Measurements from ENCODE around the gene SNUPN. TPM values are rescaled to one million over a fixed set of nuclear protein-coding genes. Genes with fewer than 3 reads are reported as not detected.

Gene SNUPN
- total RNA-seq, 2 donors from 2014 or later = 7.0 to 11.2 TPM

DNA sequence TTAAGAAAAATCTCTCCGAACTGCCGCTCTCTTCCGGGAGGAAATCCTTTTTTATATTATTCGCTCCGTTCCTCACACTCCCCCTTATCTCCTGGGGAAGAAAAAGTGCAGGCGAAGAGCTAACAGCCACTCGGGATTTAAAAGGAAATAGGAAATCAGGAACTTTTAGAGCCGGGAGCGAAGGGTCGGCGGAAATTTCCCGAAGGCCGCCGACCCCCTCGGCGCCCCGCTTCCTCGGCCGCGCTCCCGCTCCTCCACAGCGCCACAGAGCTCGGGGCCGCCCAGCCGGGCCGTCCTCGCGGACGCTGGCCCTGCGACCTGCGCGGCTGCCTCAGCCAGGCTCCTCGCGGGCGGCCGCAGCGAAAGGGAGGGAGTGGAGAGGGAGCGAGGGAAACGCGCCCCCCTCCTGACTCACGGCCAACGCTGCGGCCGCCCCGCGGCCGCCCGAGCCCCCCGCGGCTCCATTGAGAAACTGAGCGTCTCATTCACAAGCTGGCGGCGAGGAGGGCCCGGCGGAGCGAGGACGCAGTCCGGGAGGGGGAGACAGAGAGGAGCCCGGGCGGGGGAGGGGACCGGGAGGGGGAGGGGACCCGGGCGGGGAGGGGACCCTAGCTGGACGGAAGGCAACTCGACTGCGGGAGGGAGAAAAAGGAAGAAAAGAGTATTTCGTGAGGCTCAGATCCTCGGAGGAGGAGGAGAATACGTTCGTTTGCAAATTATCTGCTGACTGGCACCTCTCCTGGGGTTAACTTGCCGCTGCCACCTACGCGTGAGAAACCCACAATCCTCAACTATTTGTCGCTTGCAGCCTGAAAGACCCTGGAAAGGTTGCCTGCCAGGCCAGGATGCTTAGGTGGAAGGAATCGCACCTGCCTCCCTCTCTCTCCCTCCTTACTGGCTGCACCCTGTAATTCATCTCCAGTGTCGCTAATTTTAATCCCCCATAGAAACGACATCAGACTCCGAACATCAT, 46.3 kb downstream of the SNUPN start, which contains the start of gene PTPN9:
Gene PTPN9 (minus strand): TSS at position 368 of the 973 bp plus-strand sequence. CDS start 539 bp downstream, outside the sequence.
- no peaks in the 10 kb centered on the region for H3K36me3 ChIP-seq (replicated peaks in 1 of 2; ENCODE audit: insufficient read depth in 1 of 2, low read depth in 2 of 2)
- no peaks in the 10 kb centered on the region for H3K9me3 ChIP-seq
- 1 to 2% methylated on average over 38 to 66 of the region's 78 CpGs for WGBS, 2 donors
- H3K27ac ChIP-seq = peak within 1 kb of the TSS; percentile 62 to 92 (median 81)
- H3K4me3 ChIP-seq = peak within 1 kb of the TSS; percentile 47 to 97
- DNase-seq (peak; percentile 68 to 84 (median 72)), ATAC-seq (peak; percentile 85)
- TF ChIP-seq, protein P1, sequence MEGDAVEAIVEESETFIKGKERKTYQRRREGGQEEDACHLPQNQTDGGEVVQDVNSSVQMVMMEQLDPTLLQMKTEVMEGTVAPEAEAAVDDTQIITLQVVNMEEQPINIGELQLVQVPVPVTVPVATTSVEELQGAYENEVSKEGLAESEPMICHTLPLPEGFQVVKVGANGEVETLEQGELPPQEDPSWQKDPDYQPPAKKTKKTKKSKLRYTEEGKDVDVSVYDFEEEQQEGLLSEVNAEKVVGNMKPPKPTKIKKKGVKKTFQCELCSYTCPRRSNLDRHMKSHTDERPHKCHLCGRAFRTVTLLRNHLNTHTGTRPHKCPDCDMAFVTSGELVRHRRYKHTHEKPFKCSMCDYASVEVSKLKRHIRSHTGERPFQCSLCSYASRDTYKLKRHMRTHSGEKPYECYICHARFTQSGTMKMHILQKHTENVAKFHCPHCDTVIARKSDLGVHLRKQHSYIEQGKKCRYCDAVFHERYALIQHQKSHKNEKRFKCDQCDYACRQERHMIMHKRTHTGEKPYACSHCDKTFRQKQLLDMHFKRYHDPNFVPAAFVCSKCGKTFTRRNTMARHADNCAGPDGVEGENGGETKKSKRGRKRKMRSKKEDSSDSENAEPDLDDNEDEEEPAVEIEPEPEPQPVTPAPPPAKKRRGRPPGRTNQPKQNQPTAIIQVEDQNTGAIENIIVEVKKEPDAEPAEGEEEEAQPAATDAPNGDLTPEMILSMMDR (IDR thresholded peaks at IDR 0.05) = peak; percentile 16 to 45 (median 24)
- peak; percentile 25 to 43 (median 37) for TF ChIP-seq POLR2A (IDR thresholded peaks at IDR 0.05)
- H3K4me1 ChIP-seq = peaks cover 12% of the 10 kb centered on the region
- no peaks in the 10 kb centered on the region for H3K27me3 ChIP-seq
- intact Hi-C loops (cut with DNase I) = no loop called here

DNA sequence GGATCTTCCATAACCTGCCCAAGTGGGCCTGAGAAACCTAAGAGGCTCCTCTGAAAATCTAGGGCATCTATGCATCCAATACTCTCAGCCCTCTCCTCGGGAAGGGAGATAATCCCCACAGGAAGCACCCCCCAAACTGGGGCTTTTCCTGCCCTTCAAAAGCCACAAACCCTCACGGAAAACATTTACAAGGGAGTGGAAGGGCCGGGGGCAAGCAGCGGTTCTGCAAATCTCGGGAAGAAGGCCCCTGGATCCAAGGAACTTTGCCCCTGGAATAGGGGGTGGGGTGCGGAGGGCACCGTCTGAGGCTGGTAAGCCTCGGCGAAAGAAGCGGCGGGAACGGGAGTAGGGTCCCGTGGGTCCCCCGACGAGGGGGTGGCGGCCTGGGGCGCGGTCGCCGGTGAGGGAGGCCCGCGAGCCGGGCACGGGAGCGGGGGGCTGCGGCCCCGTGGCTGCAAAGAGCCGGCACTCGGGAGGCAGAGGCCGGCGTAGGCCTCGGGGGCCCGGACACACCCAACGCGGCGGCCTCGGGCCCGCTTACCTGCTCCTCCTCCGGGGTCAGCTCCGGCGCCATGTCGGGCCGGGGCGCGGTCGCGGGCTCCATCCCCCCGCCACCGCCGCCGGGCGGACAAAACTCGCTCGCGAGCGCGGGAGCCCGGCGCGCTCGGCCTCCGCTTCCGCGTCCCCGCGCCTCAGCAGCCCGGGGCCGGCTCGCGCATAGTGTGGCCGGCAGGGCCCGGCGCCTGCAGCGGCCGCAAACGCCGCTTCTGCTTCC, 47.2 kb downstream of the SNUPN start:
- no peaks in the 10 kb centered on the region for H3K36me3 ChIP-seq (replicated peaks in 1 of 2; ENCODE audit: insufficient read depth in 1 of 2, low read depth in 2 of 2)
- peak overlapping the region; percentile 62 to 92 (median 81) for H3K27ac ChIP-seq
- WGBS, 2 donors = 1% methylated on average over 15 to 63 of the region's 77 CpGs
- TF ChIP-seq, protein P1 (IDR thresholded peaks at IDR 0.05) = peak in 1 of 7 experiments; percentile 7
- TF ChIP-seq POLR2A (IDR thresholded peaks at IDR 0.05) = no peak
- H3K4me1 ChIP-seq = peaks cover 13% of the 10 kb centered on the region
- DNase-seq (peak; percentile 13 to 41 (median 25)), ATAC-seq (peak; percentile 67)
- intact Hi-C loops (cut with DNase I) = no loop called here
- H3K4me3 ChIP-seq = peak overlapping the region; percentile 47 to 97
- H3K9me3 ChIP-seq = no peaks in the 10 kb centered on the region
- no peaks in the 10 kb centered on the region for H3K27me3 ChIP-seq

DNA sequence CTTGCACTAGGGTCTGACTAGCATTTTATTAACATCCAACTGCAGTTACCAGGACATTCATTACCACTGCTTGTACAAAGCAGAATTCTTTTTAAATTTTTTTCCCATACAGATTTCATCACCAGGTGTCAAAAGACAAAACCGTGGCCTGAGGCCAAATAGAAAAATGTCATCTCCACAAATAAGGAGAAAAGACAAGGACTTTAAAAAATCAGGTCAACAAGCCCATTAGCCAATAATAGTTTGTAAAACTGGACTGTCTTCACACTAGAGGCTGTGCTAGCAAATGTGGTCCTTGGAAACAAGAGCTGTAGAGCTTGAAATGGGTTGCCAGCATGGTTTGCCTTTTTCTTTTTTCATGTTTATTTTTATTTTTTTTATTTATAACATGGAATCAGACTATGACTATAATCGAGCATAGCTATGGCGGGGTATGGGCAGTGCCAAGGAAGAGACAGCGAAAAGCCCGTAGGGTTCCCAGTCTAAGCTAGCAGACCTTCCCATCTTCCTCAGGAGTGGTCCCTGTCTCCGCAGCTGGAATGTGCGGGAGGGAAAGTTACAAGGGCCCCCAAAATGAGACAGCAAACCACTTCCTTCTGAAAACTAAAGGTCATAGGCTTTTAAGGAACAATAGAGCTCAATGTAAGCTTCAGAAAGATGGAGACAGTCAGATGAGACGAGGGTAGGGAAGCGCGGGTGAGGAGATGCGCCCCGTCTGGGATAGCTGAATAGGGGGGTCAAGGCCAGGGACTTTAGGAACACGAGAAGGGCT, 47.9 kb downstream of the SNUPN start:
- Histone ChIP-seq H3K27ac (peak overlapping the region in 3 of 4 donors; percentile 79 to 92 (median 83)), H3K36me3 (replicated peaks in 1 of 2; ENCODE audit: insufficient read depth in 1 of 2, low read depth in 2 of 2) (no peaks in the 10 kb centered on the region), H3K4me1 (peaks cover 21% of the 10 kb centered on the region), H3K9me3 (no peaks in the 10 kb centered on the region), H3K4me3 (peak overlapping the region; percentile 47 to 97), H3K27me3 (no peaks in the 10 kb centered on the region)
- ATAC-seq = no peak
- intact Hi-C loops (cut with DNase I) = no loop called here
- 23% methylated on average over 13 of the region's 13 CpGs for WGBS, 2 donors
- DNase-seq = no peak
- TF ChIP-seq, protein P1 (IDR thresholded peaks at IDR 0.05) = no peak
- TF ChIP-seq POLR2A (IDR thresholded peaks at IDR 0.05) = no peak

DNA sequence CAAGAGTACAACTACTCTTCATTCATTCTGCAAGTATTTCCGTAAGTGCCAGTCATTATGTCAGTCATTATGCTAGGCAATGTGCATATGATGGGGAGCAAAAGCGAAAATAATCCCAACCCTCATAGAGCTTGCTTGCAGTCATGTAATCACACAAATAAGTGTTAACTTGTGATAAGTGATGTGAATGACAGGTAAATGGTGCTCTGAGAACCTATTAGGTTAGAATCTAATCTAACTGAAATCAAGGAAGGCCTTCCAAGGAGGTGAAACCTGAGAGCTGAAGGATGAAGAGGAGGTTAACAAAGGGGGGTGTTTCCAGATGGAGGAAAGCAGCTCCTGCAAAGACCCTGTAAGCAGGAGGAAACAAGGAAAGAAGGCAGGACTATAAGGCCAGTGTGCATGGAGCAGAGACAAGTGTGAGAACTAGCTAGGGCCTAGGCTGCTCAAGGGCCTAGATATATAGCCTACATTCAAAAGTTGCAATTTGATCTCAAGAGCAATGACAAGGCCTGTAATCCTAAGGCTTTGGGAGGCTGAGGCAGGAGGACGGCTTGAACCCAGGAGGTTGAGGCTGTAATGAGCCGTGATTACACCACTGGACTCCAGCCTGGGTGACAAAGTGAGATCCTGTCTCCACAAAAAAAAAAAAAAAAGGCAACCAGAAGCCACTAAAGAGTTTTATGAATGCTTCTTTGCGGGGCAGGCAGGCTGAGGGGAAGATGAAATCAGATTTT, 51.7 kb downstream of the SNUPN start:
- no peaks in the 10 kb centered on the region for H3K9me3 ChIP-seq
- H3K27ac ChIP-seq = no peak overlapping the region
- ATAC-seq (no peak), DNase-seq (no peak)
- H3K4me1 ChIP-seq = peaks cover 22% of the 10 kb centered on the region
- H3K27me3 ChIP-seq = no peaks in the 10 kb centered on the region
- WGBS, 2 donors = 96% methylated on average over 5 of the region's 5 CpGs
- TF ChIP-seq POLR2A (IDR thresholded peaks at IDR 0.05) = no peak
- TF ChIP-seq, protein P1 (IDR thresholded peaks at IDR 0.05) = no peak
- intact Hi-C loops (cut with DNase I) = no loop called here
- H3K4me3 ChIP-seq = no peak overlapping the region
- H3K36me3 ChIP-seq (replicated peaks in 1 of 2; ENCODE audit: insufficient read depth in 1 of 2, low read depth in 2 of 2) = no peaks in the 10 kb centered on the region

Measured in body of pancreas (tissue), 4 donors.